Vagina (tissue), 2 donors: ENCODE data around the gene KCNQ4.

Experiments
- POLR2A ChIP-seq, 2 donors: fragments of 450-650 bp; IDR thresholded peaks; one replicate each; pipeline ENCODE4 v1.6.1; 2017; ENCODE audit warnings: antibody characterized with exemption in 2 of 2, mild to moderate bottlenecking in 2 of 2, moderate library complexity in 2 of 2
- TF ChIP-seq, protein P1 (sequence below), 3 experiments: fragments of 450-650 bp in 2 of 3; fragments of 200-600 bp in 1 of 3; sonication (generic) in 1 of 3; IDR thresholded peaks; one replicate each; pipeline ENCODE4 v1.5.1; 2017 to 2019; ENCODE audit warnings: antibody characterized with exemption in 3 of 3, mild to moderate bottlenecking in 2 of 3, moderate library complexity in 2 of 3

DNA sequence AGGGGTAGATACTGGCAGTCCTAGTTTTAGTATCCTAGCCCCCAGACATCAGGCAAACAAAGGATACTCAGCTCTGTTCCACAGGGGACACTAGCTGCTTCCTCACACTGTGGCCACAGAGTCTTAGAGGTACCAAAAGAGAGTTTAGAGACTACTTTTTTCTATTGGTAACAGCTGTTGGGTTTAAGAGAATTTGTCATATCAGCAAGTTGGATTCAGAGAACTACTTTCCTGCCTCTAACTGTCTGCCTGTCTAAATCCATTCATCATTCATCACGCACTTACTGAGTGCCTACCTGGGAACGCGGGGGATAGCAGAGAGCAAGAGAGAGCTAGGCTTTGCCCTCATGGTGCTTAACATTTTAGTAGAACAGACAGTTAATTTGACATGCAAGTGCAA, 27.1 kb upstream of the KCNQ4 start:
- TF ChIP-seq, protein P1, sequence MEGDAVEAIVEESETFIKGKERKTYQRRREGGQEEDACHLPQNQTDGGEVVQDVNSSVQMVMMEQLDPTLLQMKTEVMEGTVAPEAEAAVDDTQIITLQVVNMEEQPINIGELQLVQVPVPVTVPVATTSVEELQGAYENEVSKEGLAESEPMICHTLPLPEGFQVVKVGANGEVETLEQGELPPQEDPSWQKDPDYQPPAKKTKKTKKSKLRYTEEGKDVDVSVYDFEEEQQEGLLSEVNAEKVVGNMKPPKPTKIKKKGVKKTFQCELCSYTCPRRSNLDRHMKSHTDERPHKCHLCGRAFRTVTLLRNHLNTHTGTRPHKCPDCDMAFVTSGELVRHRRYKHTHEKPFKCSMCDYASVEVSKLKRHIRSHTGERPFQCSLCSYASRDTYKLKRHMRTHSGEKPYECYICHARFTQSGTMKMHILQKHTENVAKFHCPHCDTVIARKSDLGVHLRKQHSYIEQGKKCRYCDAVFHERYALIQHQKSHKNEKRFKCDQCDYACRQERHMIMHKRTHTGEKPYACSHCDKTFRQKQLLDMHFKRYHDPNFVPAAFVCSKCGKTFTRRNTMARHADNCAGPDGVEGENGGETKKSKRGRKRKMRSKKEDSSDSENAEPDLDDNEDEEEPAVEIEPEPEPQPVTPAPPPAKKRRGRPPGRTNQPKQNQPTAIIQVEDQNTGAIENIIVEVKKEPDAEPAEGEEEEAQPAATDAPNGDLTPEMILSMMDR (IDR thresholded peaks at IDR 0.05) = no peak
- TF ChIP-seq POLR2A (IDR thresholded peaks at IDR 0.05) = no peak
